ENCODE measurements around the gene ANXA8.
"Not testable (repeated sequence)": the region's sequence is repeated elsewhere in the genome, so short reads cannot be mapped to it uniquely, and the experiment has no call there.

The ANXA8 gene

GRCh38 chr10:47465216-47465917 is 18.5 kb downstream of the ANXA8 start:
- H3K4me3 ChIP-seq (ENCODE audit: low read depth, low read length) = not testable (repeated sequence)

- not testable (repeated sequence) for H3K4me3 ChIP-seq (ENCODE audit: low read depth, low read length)
Observed at GRCh38 chr10:47462577-47463358, 21.1 kb downstream of the ANXA8 start.

- not testable (repeated sequence) for H3K4me3 ChIP-seq (ENCODE audit: low read depth, low read length)
Observed at GRCh38 chr10:47461261-47461687, 22.6 kb downstream of the ANXA8 start.

DNA sequence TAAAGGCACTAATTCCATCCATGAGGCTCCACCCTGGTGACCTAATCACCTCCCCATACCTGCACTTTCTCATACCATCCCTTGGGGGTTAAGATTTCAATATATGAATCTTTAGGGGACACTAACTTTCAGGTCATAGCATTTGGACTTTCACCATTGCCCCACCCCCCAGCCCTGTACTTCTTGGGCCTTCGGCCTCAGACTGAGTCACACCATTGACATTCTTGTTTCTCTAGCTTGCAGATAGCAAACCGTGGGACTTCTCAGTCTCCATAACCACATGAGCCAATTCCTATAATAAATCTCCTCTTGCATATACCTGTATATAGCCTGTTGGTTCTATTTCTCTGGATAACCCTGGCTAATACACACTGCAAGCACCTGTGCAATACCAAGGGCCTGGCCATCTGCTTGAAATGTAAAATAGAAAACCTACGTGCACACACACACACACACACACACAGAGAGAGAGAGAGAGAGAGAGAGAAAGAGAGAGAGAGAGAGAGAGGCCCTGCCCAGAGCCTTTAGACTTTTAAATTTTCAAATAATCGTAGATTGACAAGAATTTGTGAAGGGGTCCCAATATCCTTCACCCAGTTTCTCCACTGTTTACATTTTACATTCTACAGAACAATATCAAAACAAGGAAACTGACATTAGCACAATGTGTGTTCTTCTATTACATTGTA is 25.3 kb downstream of the ANXA8 start:
- H3K4me3 ChIP-seq (ENCODE audit: low read depth, low read length) = no peak overlapping the region
- TF ChIP-seq, protein P1, sequence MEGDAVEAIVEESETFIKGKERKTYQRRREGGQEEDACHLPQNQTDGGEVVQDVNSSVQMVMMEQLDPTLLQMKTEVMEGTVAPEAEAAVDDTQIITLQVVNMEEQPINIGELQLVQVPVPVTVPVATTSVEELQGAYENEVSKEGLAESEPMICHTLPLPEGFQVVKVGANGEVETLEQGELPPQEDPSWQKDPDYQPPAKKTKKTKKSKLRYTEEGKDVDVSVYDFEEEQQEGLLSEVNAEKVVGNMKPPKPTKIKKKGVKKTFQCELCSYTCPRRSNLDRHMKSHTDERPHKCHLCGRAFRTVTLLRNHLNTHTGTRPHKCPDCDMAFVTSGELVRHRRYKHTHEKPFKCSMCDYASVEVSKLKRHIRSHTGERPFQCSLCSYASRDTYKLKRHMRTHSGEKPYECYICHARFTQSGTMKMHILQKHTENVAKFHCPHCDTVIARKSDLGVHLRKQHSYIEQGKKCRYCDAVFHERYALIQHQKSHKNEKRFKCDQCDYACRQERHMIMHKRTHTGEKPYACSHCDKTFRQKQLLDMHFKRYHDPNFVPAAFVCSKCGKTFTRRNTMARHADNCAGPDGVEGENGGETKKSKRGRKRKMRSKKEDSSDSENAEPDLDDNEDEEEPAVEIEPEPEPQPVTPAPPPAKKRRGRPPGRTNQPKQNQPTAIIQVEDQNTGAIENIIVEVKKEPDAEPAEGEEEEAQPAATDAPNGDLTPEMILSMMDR (IDR thresholded peaks at IDR 0.05; ENCODE audit: borderline replicate concordance, insufficient read depth, low read depth, low read length) = no peak

DNA sequence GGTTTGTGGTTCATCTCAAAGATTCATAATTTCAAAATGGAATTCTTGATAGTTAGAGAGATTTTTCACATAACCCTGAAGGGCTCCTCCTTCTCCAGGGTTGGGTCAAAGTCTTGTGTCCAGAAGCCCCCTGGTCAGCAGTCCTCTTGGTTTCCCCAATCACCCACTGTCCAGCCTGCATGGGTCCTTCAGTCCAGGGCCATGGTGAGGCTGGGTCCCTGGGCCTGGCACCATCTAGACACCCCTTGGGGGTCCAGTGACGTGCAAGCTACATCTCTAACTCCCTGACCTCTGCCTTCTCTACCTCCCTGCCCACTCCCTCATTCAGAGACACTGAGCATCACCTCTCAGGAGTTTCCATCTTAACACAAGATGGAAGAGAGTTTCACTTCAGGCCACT is 26.1 kb downstream of the ANXA8 start:
- TF ChIP-seq, protein P1 (IDR thresholded peaks at IDR 0.05; ENCODE audit: borderline replicate concordance, insufficient read depth, low read depth, low read length) = no peak
- H3K4me3 ChIP-seq (ENCODE audit: low read depth, low read length) = no peak overlapping the region

- TF ChIP-seq, protein P1 (IDR thresholded peaks at IDR 0.05; ENCODE audit: borderline replicate concordance, insufficient read depth, low read depth, low read length) = no peak
- H3K4me3 ChIP-seq (ENCODE audit: low read depth, low read length) = no peak overlapping the region
Observed at GRCh38 chr10:47457528-47457820, 26.4 kb downstream of the ANXA8 start.

GRCh38 chr10:47456794-47457527 is 27.0 kb downstream of the ANXA8 start:
- TF ChIP-seq, protein P1 (IDR thresholded peaks at IDR 0.05; ENCODE audit: borderline replicate concordance, insufficient read depth, low read depth, low read length) = no peak
- H3K4me3 ChIP-seq (ENCODE audit: low read depth, low read length) = no peak overlapping the region

- TF ChIP-seq, protein P1 (IDR thresholded peaks at IDR 0.05; ENCODE audit: borderline replicate concordance, insufficient read depth, low read depth, low read length) = no peak
- no peak overlapping the region for H3K4me3 ChIP-seq (ENCODE audit: low read depth, low read length)
Observed at GRCh38 chr10:47456079-47456785, 27.7 kb downstream of the ANXA8 start.

GRCh38 chr10:47455350-47456078 is 28.4 kb downstream of the ANXA8 start:
- not testable (repeated sequence) for H3K4me3 ChIP-seq (ENCODE audit: low read depth, low read length)

Measured in GM12875 (cell line).